ENCODE results near the gene ANKRD63.

- TF ChIP-seq EP300 (IDR thresholded peaks at IDR 0.05) (no peak), CTCF (IDR thresholded peaks at IDR 0.05) (no peak), POLR2A (IDR thresholded peaks at IDR 0.05) (no peak), POLR2AphosphoS5 (IDR thresholded peaks at IDR 0.05) (no peak)
These were observed 3.2 kb upstream of the ANKRD63 start for GRCh38 chr15:40286061-40286532.

All from sigmoid colon (tissue), 4 donors.